ENCODE data around the gene MRPL52. TPM values are rescaled to one million over a fixed set of nuclear protein-coding genes. Genes with fewer than 3 reads are reported as not detected.

The MRPL52 gene
- total and polyA plus RNA-seq, 4 donors = 21.1 to 104 (median 82.1) TPM

GRCh38 chr14:22836301-22837113 is 6.8 kb downstream of the MRPL52 start, which contains the start of gene MMP14:
Gene MMP14, plus strand, starts transcription at chr14:22836585. Its CDS starts 233 bp downstream, at chr14:22836818.
- no peaks in the 10 kb centered on the region for H3K9me3 ChIP-seq (ENCODE audit: control insufficient read depth, insufficient read depth, low read length)
- peaks cover 24% of the 10 kb centered on the region for H3K36me3 ChIP-seq (ENCODE audit: control insufficient read depth, insufficient read depth, low read length)
- 3% methylated on average over 41 of the region's 46 CpGs for WGBS (ENCODE audit: insufficient coverage)
- peak in 2 of 6 donors; percentile 64 to 90 for DNase-seq (ENCODE audit: low read depth in 4 of 6, low spot score in 6 of 6)
- peak within 1 kb of the TSS; percentile 84 for H3K27ac ChIP-seq (ENCODE audit: low read depth, low read length)
- H3K4me1 ChIP-seq (ENCODE audit: control insufficient read depth, insufficient read depth, low read length) = peaks cover 38% of the 10 kb centered on the region
- peaks cover 22% of the 10 kb centered on the region for H3K27me3 ChIP-seq (ENCODE audit: control insufficient read depth, insufficient read depth, low read length)
- H3K4me3 ChIP-seq (ENCODE audit: low read depth, low read length) = peak within 1 kb of the TSS; percentile 87

GRCh38 chr14:22837114-22837749 is 7.5 kb downstream of the MRPL52 start:
- Histone ChIP-seq H3K27ac (ENCODE audit: low read depth, low read length) (peak overlapping the region; percentile 84), H3K36me3 (ENCODE audit: control insufficient read depth, insufficient read depth, low read length) (peaks cover 27% of the 10 kb centered on the region)
- WGBS (ENCODE audit: insufficient coverage) = 1% methylated on average over 41 of the region's 57 CpGs

GRCh38 chr14:22837750-22838538 is 8.3 kb downstream of the MRPL52 start:
- H3K4me3 ChIP-seq (ENCODE audit: low read depth, low read length) = peak overlapping the region; percentile 87
- DNase-seq (ENCODE audit: low read depth in 4 of 6, low spot score in 6 of 6) = peak in 1 of 6 donors; percentile 46
- WGBS (ENCODE audit: insufficient coverage) = 26% methylated on average over 16 of the region's 25 CpGs
- H3K9me3 ChIP-seq (ENCODE audit: control insufficient read depth, insufficient read depth, low read length) = no peaks in the 10 kb centered on the region
- H3K4me1 ChIP-seq (ENCODE audit: control insufficient read depth, insufficient read depth, low read length) = peaks cover 38% of the 10 kb centered on the region
- peak overlapping the region; percentile 84 for H3K27ac ChIP-seq (ENCODE audit: low read depth, low read length)
- peaks cover 22% of the 10 kb centered on the region for H3K27me3 ChIP-seq (ENCODE audit: control insufficient read depth, insufficient read depth, low read length)
- H3K36me3 ChIP-seq (ENCODE audit: control insufficient read depth, insufficient read depth, low read length) = peaks cover 30% of the 10 kb centered on the region

More at GRCh38 chr14:22837114-22837749, 7.5 kb downstream of the MRPL52 start:
- Histone ChIP-seq H3K27me3 (ENCODE audit: control insufficient read depth, insufficient read depth, low read length) (peaks cover 22% of the 10 kb centered on the region), H3K4me1 (ENCODE audit: control insufficient read depth, insufficient read depth, low read length) (peaks cover 38% of the 10 kb centered on the region), H3K4me3 (ENCODE audit: low read depth, low read length) (peak overlapping the region; percentile 87), H3K9me3 (ENCODE audit: control insufficient read depth, insufficient read depth, low read length) (no peaks in the 10 kb centered on the region)
- DNase-seq (ENCODE audit: low read depth in 4 of 6, low spot score in 6 of 6) = peak in 2 of 6 donors; percentile 47 to 76

DNA sequence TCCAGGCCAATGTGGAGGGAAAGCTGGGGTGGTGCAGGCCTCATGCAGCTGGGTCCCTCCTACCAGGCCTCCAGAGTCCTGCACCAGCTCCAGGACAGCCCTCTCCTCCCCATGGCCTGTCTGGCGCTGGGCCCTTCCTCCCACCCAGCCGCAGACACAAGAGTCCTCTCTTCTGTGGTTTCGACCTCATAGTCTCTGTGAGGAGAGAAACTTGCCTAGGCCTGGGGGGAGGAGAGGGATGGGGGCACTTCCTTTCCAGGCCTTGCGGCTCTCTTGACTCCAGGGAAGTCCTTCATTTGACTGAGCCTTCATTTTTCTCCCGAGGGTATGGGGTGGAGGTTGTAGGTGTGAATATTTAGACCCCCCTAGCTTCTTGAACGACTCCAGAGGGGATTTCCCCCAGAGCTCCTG is 8.9 kb downstream of the MRPL52 start:
- Histone ChIP-seq H3K4me3 (ENCODE audit: low read depth, low read length) (peak overlapping the region; percentile 87), H3K27me3 (ENCODE audit: control insufficient read depth, insufficient read depth, low read length) (peaks cover 22% of the 10 kb centered on the region), H3K36me3 (ENCODE audit: control insufficient read depth, insufficient read depth, low read length) (peaks cover 33% of the 10 kb centered on the region), H3K4me1 (ENCODE audit: control insufficient read depth, insufficient read depth, low read length) (peaks cover 38% of the 10 kb centered on the region), H3K9me3 (ENCODE audit: control insufficient read depth, insufficient read depth, low read length) (no peaks in the 10 kb centered on the region), H3K27ac (ENCODE audit: low read depth, low read length) (peak overlapping the region; percentile 84)
- 67% methylated on average over 3 of the region's 6 CpGs for WGBS (ENCODE audit: insufficient coverage)
- no peak for DNase-seq (ENCODE audit: low read depth in 4 of 6, low spot score in 6 of 6)

DNA sequence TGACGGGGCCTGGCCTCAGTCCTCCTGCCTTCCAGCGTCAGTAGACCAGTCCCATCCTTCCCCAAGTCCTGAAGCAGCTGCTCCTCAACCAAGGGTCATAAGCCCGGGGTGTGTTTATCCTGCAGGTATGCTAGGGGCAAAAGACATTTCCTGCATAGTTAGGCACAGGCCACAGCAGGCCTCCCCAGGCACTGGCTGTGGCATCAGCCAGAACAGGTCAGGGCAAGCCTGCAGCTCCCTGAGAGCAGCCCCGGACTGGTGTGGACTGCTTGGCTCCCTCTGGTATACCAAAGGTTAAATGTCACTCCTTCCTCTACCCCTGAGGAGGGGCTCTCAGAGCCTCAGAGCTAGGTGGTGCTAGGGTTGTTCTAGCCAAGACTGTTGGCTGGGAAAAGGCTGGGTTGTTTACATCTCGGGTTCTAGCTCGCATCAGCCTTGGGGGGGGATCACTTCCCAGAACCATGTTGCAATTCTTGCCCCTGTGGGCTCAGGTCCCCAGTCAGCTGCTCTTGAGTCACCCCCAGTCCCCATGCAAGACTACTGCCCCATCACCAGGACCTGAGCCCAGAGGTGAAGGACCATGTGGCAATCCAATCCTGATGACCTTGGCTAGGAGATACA is 9.6 kb downstream of the MRPL52 start:
- no peak for DNase-seq (ENCODE audit: low read depth in 4 of 6, low spot score in 6 of 6)
- H3K27me3 ChIP-seq (ENCODE audit: control insufficient read depth, insufficient read depth, low read length) = peaks cover 22% of the 10 kb centered on the region
- peak overlapping the region; percentile 87 for H3K4me3 ChIP-seq (ENCODE audit: low read depth, low read length)
- WGBS (ENCODE audit: insufficient coverage) = 79% methylated on average over 5 of the region's 6 CpGs
- H3K36me3 ChIP-seq (ENCODE audit: control insufficient read depth, insufficient read depth, low read length) = peaks cover 31% of the 10 kb centered on the region
- H3K9me3 ChIP-seq (ENCODE audit: control insufficient read depth, insufficient read depth, low read length) = no peaks in the 10 kb centered on the region
- H3K27ac ChIP-seq (ENCODE audit: low read depth, low read length) = peak overlapping the region; percentile 84
- H3K4me1 ChIP-seq (ENCODE audit: control insufficient read depth, insufficient read depth, low read length) = peaks cover 38% of the 10 kb centered on the region

- DNase-seq (ENCODE audit: low read depth in 4 of 6, low spot score in 6 of 6) = no peak
- no peaks in the 10 kb centered on the region for H3K9me3 ChIP-seq (ENCODE audit: control insufficient read depth, insufficient read depth, low read length)
- 89% methylated on average over 9 of the region's 9 CpGs for WGBS (ENCODE audit: insufficient coverage)
- peaks cover 45% of the 10 kb centered on the region for H3K36me3 ChIP-seq (ENCODE audit: control insufficient read depth, insufficient read depth, low read length)
- H3K27me3 ChIP-seq (ENCODE audit: control insufficient read depth, insufficient read depth, low read length) = peaks cover 21% of the 10 kb centered on the region
- H3K4me3 ChIP-seq (ENCODE audit: low read depth, low read length) = no peak overlapping the region
- no peak overlapping the region for H3K27ac ChIP-seq (ENCODE audit: low read depth, low read length)
- H3K4me1 ChIP-seq (ENCODE audit: control insufficient read depth, insufficient read depth, low read length) = peaks cover 40% of the 10 kb centered on the region
These were observed 11.6 kb downstream of the MRPL52 start for GRCh38 chr14:22841311-22841710.

GRCh38 chr14:22841769-22842168 is 12.1 kb downstream of the MRPL52 start:
- no peaks in the 10 kb centered on the region for H3K9me3 ChIP-seq (ENCODE audit: control insufficient read depth, insufficient read depth, low read length)
- no peak overlapping the region for H3K4me3 ChIP-seq (ENCODE audit: low read depth, low read length)
- peaks cover 18% of the 10 kb centered on the region for H3K27me3 ChIP-seq (ENCODE audit: control insufficient read depth, insufficient read depth, low read length)
- peaks cover 49% of the 10 kb centered on the region for H3K36me3 ChIP-seq (ENCODE audit: control insufficient read depth, insufficient read depth, low read length)
- no peak for DNase-seq (ENCODE audit: low read depth in 4 of 6, low spot score in 6 of 6)
- 98% methylated on average over 8 of the region's 8 CpGs for WGBS (ENCODE audit: insufficient coverage)
- peaks cover 40% of the 10 kb centered on the region for H3K4me1 ChIP-seq (ENCODE audit: control insufficient read depth, insufficient read depth, low read length)
- H3K27ac ChIP-seq (ENCODE audit: low read depth, low read length) = no peak overlapping the region

DNA sequence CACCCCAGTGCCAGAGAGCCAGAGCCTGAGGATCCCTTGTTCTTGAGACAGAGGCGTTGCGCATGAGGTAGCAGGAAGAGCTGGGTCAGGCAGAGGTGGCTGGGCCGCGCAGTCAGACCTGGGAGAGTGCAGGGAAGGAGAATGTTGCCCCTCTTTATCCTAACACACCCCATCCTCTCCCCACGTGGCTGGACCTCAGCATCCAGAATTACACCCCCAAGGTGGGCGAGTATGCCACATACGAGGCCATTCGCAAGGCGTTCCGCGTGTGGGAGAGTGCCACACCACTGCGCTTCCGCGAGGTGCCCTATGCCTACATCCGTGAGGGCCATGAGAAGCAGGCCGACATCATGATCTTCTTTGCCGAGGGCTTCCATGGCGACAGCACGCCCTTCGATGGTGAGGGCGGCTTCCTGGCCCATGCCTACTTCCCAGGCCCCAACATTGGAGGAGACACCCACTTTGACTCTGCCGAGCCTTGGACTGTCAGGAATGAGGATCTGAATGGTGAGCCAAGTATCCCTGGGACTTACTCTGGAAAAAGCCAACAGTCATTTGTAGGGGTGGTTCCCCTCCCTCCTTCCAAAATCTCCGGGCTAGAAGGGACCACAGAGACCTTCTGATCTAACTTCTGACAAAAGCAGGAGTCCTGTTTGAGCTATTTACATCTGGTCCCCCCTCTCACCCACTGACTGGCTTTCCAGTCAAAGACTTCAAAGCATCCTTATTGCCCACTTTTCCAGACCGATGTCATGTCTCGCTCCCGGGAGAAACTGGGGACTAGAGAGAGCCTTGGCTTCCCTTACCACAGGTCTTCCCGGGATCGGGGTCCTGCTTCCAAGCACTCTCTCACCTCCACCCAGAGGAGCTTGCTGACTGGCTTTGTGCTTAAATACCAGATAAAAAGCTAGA is 12.8 kb downstream of the MRPL52 start:
- peaks cover 12% of the 10 kb centered on the region for H3K27me3 ChIP-seq (ENCODE audit: control insufficient read depth, insufficient read depth, low read length)
- no peaks in the 10 kb centered on the region for H3K9me3 ChIP-seq (ENCODE audit: control insufficient read depth, insufficient read depth, low read length)
- H3K4me1 ChIP-seq (ENCODE audit: control insufficient read depth, insufficient read depth, low read length) = peaks cover 38% of the 10 kb centered on the region
- peaks cover 52% of the 10 kb centered on the region for H3K36me3 ChIP-seq (ENCODE audit: control insufficient read depth, insufficient read depth, low read length)
- no peak overlapping the region for H3K4me3 ChIP-seq (ENCODE audit: low read depth, low read length)
- WGBS (ENCODE audit: insufficient coverage) = 91% methylated on average over 22 of the region's 28 CpGs
- DNase-seq (ENCODE audit: low read depth in 4 of 6, low spot score in 6 of 6) = no peak
- H3K27ac ChIP-seq (ENCODE audit: low read depth, low read length) = no peak overlapping the region
